GM12891 (cell line): ENCODE data around the gene VWF.

Source experiments
- POLR2A ChIP-seq: IDR thresholded peaks from 2 replicates; pipeline ENCODE4 v1.6.1; 2011; ENCODE audit warnings: low read depth, low read length, control low read depth
- POLR2AphosphoS5 ChIP-seq: IDR thresholded peaks from 2 replicates; pipeline ENCODE4 v1.6.1; 2011; ENCODE audit warnings: low read depth, low read length, control low read depth
- POU2F2 ChIP-seq: IDR thresholded peaks from 2 replicates; pipeline ENCODE4 v1.6.1; 2011; ENCODE audit warnings: low read depth, mild to moderate bottlenecking, control low read depth, low read length, moderate library complexity
- TAF1 ChIP-seq: IDR thresholded peaks from 2 replicates; pipeline ENCODE4 v1.6.1; 2011; ENCODE audit warnings: low read depth, low read length, control low read depth

DNA sequence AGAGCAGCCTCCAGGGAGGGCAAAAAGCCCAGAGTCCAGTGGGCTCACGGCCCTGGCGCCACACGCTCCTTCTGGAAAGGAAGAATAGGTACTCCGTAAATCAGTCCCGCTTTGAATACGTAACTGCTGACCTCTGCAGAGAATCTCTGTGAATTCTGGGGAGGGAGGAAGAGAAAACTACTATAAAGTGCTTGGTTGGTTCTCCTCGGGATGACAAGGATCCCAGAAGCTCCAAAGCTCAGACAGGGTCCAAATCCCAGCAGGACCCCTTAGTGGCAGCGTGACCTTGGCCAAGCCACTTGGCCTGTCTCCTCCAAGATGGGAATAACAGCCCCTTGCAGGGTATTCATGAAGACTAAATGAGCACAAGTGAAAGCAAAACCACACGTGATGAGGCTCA lies 211.1 kb downstream of the VWF start:
- TF ChIP-seq POLR2A (no peak), POLR2AphosphoS5 (no peak), TAF1 (no peak), POU2F2 (no peak)
